Chondrocyte (in vitro differentiated cells): Measurements from ENCODE around the gene CSRP2. TPM values are rescaled to one million over a fixed set of nuclear protein-coding genes. Genes with fewer than 3 reads are reported as not detected.
A peak's percentile ranks its signal among the peaks of the same experiment; 100 is the strongest.

ENCODE experiments used
- DNase-seq: peaks from one replicate; pipeline ENCODE4 v3.0.0; 2021; ENCODE audit warnings: mixed read lengths, low spot score
- H3K27ac Mint-ChIP-seq: one replicate; pipeline ENCODE4 v1.8.0; 2021; ENCODE audit warnings: mild to moderate bottlenecking, moderate library complexity, mixed read lengths; ENCODE audit not compliant: unreplicated experiment
- H3K27me3 Mint-ChIP-seq: 2 replicates; pipeline ENCODE4 v1.8.0; 2021; ENCODE audit warnings: low read depth, mixed read lengths
- H3K36me3 Mint-ChIP-seq: 2 replicates; pipeline ENCODE4 v1.8.0; 2021; ENCODE audit warnings: low read depth, mixed read lengths
- H3K4me1 Mint-ChIP-seq: 2 replicates; pipeline ENCODE4 v1.8.0; 2021; ENCODE audit warnings: low read depth, mild to moderate bottlenecking, mixed read lengths
- H3K4me3 Mint-ChIP-seq: one replicate; pipeline ENCODE4 v1.8.0; 2021; ENCODE audit warnings: mild to moderate bottlenecking, moderate library complexity, mixed read lengths; ENCODE audit not compliant: unreplicated experiment
- H3K9me3 Mint-ChIP-seq: 2 replicates; pipeline ENCODE4 v1.8.0; 2021; ENCODE audit warnings: low read depth, mixed read lengths
- total RNA-seq: library from RNA; stranded (reverse); gene quantifications from 3 replicates; pipeline ENCODE4 v1.2.1, GENCODE V29; 2021
- TF ChIP-seq, protein P1 (sequence below): fragments of 200-600 bp; sonication (generic); IDR thresholded peaks from 2 replicates; pipeline ENCODE4 v1.5.0; 2021; ENCODE audit warnings: antibody characterized with exemption, mild to moderate bottlenecking, moderate library complexity

The CSRP2 gene
- total RNA-seq, 1 donor from 2014 or later = 215 TPM

DNA sequence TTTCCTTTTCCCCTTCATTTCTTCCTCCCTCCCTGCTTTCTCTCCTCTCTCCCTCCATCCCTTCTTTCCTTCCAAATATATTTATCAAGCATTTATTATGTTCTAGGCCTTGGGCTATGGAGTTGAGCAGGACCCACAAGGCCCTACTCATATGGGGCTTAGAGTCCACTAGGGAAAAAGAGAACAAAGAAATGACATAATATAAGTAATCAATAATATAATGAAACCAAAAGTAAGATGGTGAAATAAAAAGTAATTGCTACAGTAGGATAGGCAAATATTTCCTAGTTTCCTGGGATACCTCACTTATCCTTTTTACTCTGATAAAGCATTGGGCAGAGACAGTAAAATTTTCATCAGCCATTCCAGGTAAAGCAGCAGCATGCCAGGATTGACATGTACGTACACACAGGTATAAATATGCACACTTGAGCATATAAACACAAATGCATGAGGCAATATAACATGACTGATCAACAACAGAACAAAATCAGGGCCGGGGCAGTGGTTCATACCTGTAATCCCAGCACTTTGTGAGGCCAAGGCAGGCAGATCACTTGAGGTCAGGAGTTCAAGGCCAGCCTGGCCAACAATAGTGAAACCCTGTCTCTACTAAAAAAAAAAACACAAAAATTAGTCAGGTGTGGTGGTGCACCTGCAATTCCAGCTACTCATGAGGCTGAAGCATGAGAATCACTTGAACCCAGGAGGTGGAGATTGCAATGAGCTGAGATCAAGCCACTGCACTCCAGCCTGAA, 35.5 kb upstream of the CSRP2 start:
- H3K4me1 Mint-ChIP-seq = peaks cover 70% of the 10 kb centered on the region
- no peak overlapping the region for H3K4me3 Mint-ChIP-seq
- no peak for DNase-seq
- TF ChIP-seq, protein P1, sequence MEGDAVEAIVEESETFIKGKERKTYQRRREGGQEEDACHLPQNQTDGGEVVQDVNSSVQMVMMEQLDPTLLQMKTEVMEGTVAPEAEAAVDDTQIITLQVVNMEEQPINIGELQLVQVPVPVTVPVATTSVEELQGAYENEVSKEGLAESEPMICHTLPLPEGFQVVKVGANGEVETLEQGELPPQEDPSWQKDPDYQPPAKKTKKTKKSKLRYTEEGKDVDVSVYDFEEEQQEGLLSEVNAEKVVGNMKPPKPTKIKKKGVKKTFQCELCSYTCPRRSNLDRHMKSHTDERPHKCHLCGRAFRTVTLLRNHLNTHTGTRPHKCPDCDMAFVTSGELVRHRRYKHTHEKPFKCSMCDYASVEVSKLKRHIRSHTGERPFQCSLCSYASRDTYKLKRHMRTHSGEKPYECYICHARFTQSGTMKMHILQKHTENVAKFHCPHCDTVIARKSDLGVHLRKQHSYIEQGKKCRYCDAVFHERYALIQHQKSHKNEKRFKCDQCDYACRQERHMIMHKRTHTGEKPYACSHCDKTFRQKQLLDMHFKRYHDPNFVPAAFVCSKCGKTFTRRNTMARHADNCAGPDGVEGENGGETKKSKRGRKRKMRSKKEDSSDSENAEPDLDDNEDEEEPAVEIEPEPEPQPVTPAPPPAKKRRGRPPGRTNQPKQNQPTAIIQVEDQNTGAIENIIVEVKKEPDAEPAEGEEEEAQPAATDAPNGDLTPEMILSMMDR = no peak
- H3K36me3 Mint-ChIP-seq = no peaks in the 10 kb centered on the region
- no peaks in the 10 kb centered on the region for H3K9me3 Mint-ChIP-seq
- H3K27me3 Mint-ChIP-seq = no peaks in the 10 kb centered on the region
- H3K27ac Mint-ChIP-seq = peak overlapping the region; percentile 46

DNA sequence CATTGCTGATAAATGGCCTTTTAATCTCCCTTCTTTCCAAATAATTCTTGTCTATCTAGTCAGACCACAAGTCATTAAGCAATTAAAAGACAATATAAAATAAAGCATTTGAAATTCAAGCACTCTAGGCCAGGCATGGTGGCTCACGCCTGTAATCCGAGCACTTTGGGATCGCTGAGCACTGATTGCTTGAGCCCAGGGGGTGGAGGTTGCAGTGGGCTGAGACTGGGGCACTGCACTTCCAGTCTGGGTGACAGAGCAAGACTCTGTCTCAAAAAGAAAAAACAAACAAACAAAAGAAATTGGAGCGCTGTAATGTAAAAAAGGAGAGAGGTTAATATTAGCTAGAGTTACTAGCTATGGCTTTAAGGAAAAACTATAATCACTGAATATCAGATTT, 30.5 kb upstream of the CSRP2 start:
- H3K4me1 Mint-ChIP-seq = peaks cover 48% of the 10 kb centered on the region
- no peak overlapping the region for H3K27ac Mint-ChIP-seq
- no peak overlapping the region for H3K4me3 Mint-ChIP-seq

DNA sequence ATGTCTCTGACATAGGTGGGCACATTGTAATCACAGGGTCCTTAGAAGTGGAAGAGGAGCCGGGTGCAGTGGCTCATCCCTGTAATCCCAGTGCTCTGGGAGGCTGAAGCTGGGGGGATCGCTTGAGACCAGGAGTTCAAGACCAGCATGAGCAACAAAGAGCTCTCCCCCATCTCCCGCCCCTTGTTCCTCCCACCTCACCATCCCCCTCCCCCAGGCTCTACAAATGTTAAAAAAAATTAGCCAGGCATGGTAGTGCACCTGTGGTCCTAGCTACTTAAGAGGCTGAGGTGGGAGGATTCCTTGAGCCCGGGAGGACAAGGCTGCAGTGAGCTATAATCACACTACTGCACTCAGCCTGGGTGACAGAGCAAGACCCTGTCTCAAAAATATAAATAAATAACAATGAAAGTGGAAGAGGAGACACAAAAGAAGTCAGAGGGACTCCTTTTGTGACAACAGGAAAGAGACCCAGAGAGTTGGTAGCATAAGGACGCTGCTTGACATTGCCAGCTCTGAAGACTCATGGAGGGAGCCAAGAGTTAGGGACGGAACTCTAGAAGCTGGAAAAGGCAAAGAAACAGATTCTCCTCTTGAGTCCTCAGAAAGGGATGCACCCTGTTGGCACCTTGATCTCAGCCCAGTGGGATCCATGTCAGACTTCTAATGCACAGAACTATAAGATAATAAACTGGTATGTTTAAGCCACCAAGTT, 29.6 kb upstream of the CSRP2 start:
- Mint-ChIP-seq H3K9me3 (no peaks in the 10 kb centered on the region), H3K4me1 (peaks cover 39% of the 10 kb centered on the region), H3K36me3 (no peaks in the 10 kb centered on the region), H3K27ac (no peak overlapping the region), H3K27me3 (no peaks in the 10 kb centered on the region), H3K4me3 (no peak overlapping the region)
- TF ChIP-seq, protein P1 = no peak
- DNase-seq = no peak

More for the DNA sequence above, 30.5 kb upstream of the CSRP2 start:
- TF ChIP-seq, protein P1 = no peak
- no peaks in the 10 kb centered on the region for H3K9me3 Mint-ChIP-seq
- DNase-seq = no peak
- H3K27me3 Mint-ChIP-seq = no peaks in the 10 kb centered on the region
- H3K36me3 Mint-ChIP-seq = no peaks in the 10 kb centered on the region

DNA sequence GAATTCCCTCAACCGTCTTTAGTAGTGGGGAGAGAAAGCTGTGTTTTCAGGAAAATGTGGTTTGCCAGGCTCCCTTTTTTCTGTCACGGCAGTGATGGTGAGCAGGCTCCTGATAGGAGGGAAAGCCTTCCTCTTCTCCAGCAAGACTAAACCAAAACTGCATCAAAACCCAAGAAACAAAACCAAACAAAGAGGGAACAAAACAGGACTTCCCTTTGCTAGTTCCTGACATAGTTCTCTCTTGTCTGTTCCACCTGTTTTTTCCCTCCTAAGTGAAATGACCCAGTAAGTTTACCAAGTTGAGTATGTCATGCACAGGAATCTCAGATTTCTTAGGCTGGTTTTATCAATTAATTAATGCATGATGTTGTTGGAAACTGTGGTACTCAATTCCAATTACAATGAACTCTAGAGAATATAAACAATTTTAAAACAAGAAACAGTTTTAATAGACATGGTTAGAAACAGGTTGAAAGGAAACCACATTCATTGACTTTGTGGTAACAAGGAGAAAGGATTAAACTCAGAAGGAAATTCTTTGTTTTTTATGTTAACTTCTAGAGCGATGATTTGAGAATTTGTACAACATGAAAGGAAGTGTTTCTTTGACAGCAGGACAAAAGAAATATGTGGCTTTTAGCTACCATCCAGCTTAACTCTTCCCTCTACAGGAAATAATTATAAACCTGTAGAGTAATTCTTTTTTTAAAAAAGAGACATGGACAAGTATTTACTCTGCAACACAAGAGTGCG, 23.0 kb upstream of the CSRP2 start:
- no peaks in the 10 kb centered on the region for H3K27me3 Mint-ChIP-seq

More for the DNA sequence above, 23.0 kb upstream of the CSRP2 start:
- Mint-ChIP-seq H3K9me3 (no peaks in the 10 kb centered on the region), H3K36me3 (no peaks in the 10 kb centered on the region), H3K4me3 (no peak overlapping the region), H3K27ac (no peak overlapping the region), H3K4me1 (peaks cover 7% of the 10 kb centered on the region)
- no peak for DNase-seq
- TF ChIP-seq, protein P1 = no peak
